HCT116 (cell line): ENCODE measurements around the gene GPR22. TPM values are rescaled to one million over a fixed set of nuclear protein-coding genes. Genes with fewer than 3 reads are reported as not detected.

ENCODE experiments used
- ATAC-seq: fragments of 200-7000 bp; cut with Tn5 transposase; 2 replicates; pipeline ENCODE4 v1.9.1; 2020; ENCODE audit warnings: mild to moderate bottlenecking, moderate library complexity
- BruUV-seq: library from RNA; stranded (reverse); fragments of 400-500 nt; replicated peaks from 2 replicates; lab custom pipeline; 2021; lab: Mats Ljungman, UMichigan
- CTCF ChIA-PET: fragments of 300-600 bp; sonication (Branson Sonifier 250); formaldehyde crosslinking; loops from one replicate; lab custom pipeline; 2021; ENCODE audit warnings: antibody characterized with exemption; lab: Charles Lee
- POLR2A ChIA-PET: fragments of 300-600, 350-600 bp; sonication (Branson Sonifier 250); formaldehyde crosslinking; loops from one replicate; lab custom pipeline; 2021; ENCODE audit warnings: antibody characterized with exemption; lab: Charles Lee
- RAD21 ChIA-PET, 2 experiments: fragments of 300-600 bp; sonication (Branson Sonifier 250); formaldehyde crosslinking; loops; one replicate each; lab custom pipeline; 2023; ENCODE audit warnings: low total read pairs in 2 of 2; ENCODE audit not compliant: uncharacterized antibody in 2 of 2, unreplicated experiment in 2 of 2, low non-redundant PET in 1 of 2; lab: Charles Lee
- DNase-seq: peaks from one replicate; pipeline ENCODE4 v3.0.0-alpha.2; 2010; ENCODE audit warnings: low read depth, low spot score
- H2AFZ ChIP-seq: fragments of 200-600 bp; shearing (Covaris generic), sonication (generic); 2 replicates; pipeline ENCODE4 v1.6.1; 2017; ENCODE audit warnings: low read depth, mixed run types, mixed read lengths, antibody characterized with exemption, low read length; ENCODE audit not compliant: poor library complexity, severe bottlenecking
- H3K27ac ChIP-seq: 2 replicates; pipeline ENCODE4 v1.5.1; 2012; ENCODE audit warnings: low read depth, low read length
- H3K27me3 ChIP-seq: fragments of 200-600 bp; sonication (generic); 2 replicates; pipeline ENCODE4 v1.6.1; 2016; ENCODE audit warnings: mixed run types, low read length, mixed read lengths; ENCODE audit not compliant: insufficient read depth
- H3K36me3 ChIP-seq, 2 experiments: fragments of 200-500 bp in 1 of 2; fragments of 200-600 bp in 1 of 2; sonication (Bioruptor generic) in 1 of 2; sonication (generic) in 1 of 2; 2 replicates each; pipeline versions ENCODE4 v1.5.1 to v1.6.1; 2014 to 2016; ENCODE audit warnings: low read length in 2 of 2, inconsistent platforms in 1 of 2, mixed read lengths in 1 of 2, mixed run types in 1 of 2; ENCODE audit not compliant: insufficient read depth in 2 of 2, control insufficient read depth in 1 of 2
- H3K4me1 ChIP-seq, 2 experiments: fragments of 200-600 bp in 1 of 2; sonication (generic) in 1 of 2; 2 replicates each; pipeline versions ENCODE4 v1.5.1 to v1.6.1; 2012 to 2017; ENCODE audit warnings: low read length in 2 of 2, inconsistent platforms in 1 of 2, mild to moderate bottlenecking in 1 of 2, mixed read lengths in 1 of 2, mixed run types in 1 of 2, moderate library complexity in 1 of 2; ENCODE audit not compliant: insufficient read depth in 2 of 2, control insufficient read depth in 1 of 2
- H3K4me2 ChIP-seq: fragments of 200-600 bp; sonication (generic); 2 replicates; pipeline ENCODE4 v1.6.1; 2017; ENCODE audit warnings: mixed run types, low read length, mixed read lengths
- H3K4me3 ChIP-seq, 2 experiments: fragments of 200-600 bp in 1 of 2; sonication (generic) in 1 of 2; replicated peaks in 1 of 2; 2 replicates each; pipeline ENCODE4 v1.5.1; 2011 to 2016; ENCODE audit warnings: low read length in 2 of 2, control low read depth in 1 of 2, low read depth in 1 of 2, mild to moderate bottlenecking in 1 of 2, mixed read lengths in 1 of 2, mixed run types in 1 of 2
- H3K79me2 ChIP-seq: fragments of 200-600 bp; sonication (generic); 2 replicates; pipeline ENCODE4 v1.6.1; 2017; ENCODE audit warnings: mild to moderate bottlenecking, mixed run types, low read length, moderate library complexity, mixed read lengths; ENCODE audit not compliant: insufficient read depth
- H3K9ac ChIP-seq: fragments of 200-600 bp; sonication (generic); 2 replicates; pipeline ENCODE4 v1.6.1; 2016; ENCODE audit warnings: low read length, mixed read lengths
- H3K9me2 ChIP-seq: fragments of 200-600 bp; sonication (generic), shearing (Covaris generic); 2 replicates; pipeline ENCODE4 v1.6.1; 2017; ENCODE audit warnings: mixed run types, mild to moderate bottlenecking, moderate library complexity; ENCODE audit not compliant: insufficient read depth
- H3K9me3 ChIP-seq, 2 experiments: fragments of 200-500 bp in 1 of 2; fragments of 200-600 bp in 1 of 2; sonication (Bioruptor generic) in 1 of 2; sonication (generic) in 1 of 2; 2 replicates each; pipeline ENCODE4 v1.6.1; 2014 to 2017; ENCODE audit warnings: low read length in 2 of 2, mixed read lengths in 2 of 2, inconsistent platforms in 1 of 2, low read depth in 1 of 2, mild to moderate bottlenecking in 1 of 2, mixed run types in 1 of 2, moderate library complexity in 1 of 2; ENCODE audit not compliant: control insufficient read depth in 1 of 2, insufficient read depth in 1 of 2
- H4K20me1 ChIP-seq: fragments of 200-600 bp; sonication (generic), shearing (Covaris generic); 2 replicates; pipeline ENCODE4 v1.6.1; 2017; ENCODE audit warnings: mixed run types, mild to moderate bottlenecking, moderate library complexity; ENCODE audit not compliant: insufficient read depth
- CTCF ChIP-seq, 3 experiments: fragments of 200-600 bp in 1 of 3; sonication (generic) in 1 of 3; IDR thresholded peaks in 2 of 3; conservative IDR thresholded peaks in 1 of 3; 2 replicates each; pipeline ENCODE4 v1.5.1; 2012 to 2017; ENCODE audit warnings: low read depth in 2 of 3, low read length in 2 of 3, antibody characterized with exemption in 1 of 3, borderline replicate concordance in 1 of 3, control low read depth in 1 of 3, mild to moderate bottlenecking in 1 of 3, mixed read lengths in 1 of 3, mixed run types in 1 of 3, moderate library complexity in 1 of 3; ENCODE audit not compliant: insufficient read depth in 1 of 3
- ELF1 ChIP-seq: IDR thresholded peaks from 2 replicates; pipeline ENCODE4 v1.6.1; 2012; ENCODE audit warnings: low read depth, borderline replicate concordance
- POLR2AphosphoS5 ChIP-seq: IDR thresholded peaks from 2 replicates; pipeline ENCODE4 v1.6.1; 2011; ENCODE audit warnings: mild to moderate bottlenecking, low read depth, low read length, moderate library complexity
- REST ChIP-seq: IDR thresholded peaks from 2 replicates; pipeline ENCODE4 v1.6.1; 2012; ENCODE audit warnings: low read depth
- SRF ChIP-seq: IDR thresholded peaks from 2 replicates; pipeline ENCODE4 v1.6.1; 2012; ENCODE audit warnings: low read depth
- intact Hi-C: fragments of 100-400 bp; cut with micrococcal nuclease; formaldehyde crosslinking; loops from 2 replicates; pipeline ENCODE4 v1.10.0; 2022
- total RNA-seq: library from RNA; stranded (reverse); gene quantifications from one replicate; pipeline ENCODE4 v1.2.1, GENCODE V29; 2021; ENCODE audit not compliant: unreplicated experiment

The GPR22 gene
- total RNA-seq, 1 experiment from 2014 or later: not detected

GRCh38 chr7:107486041-107486440 lies 16.2 kb downstream of the GPR22 start (continued):
- TF ChIP-seq REST (no peak), SRF (no peak)

- H3K9ac ChIP-seq: no peak overlapping the region
- no peak overlapping the region for H3K4me2 ChIP-seq
- ChIA-PET POLR2A (no interaction called here), CTCF (no interaction called here), RAD21 (no interaction called here)
- H3K79me2 ChIP-seq: peaks cover 8% of the 10 kb centered on the region
- no peak overlapping the region for H3K4me3 ChIP-seq
- DNase-seq (no peak), ATAC-seq (no peak)
- H3K27me3 ChIP-seq: no peaks in the 10 kb centered on the region
- no peaks in the 10 kb centered on the region for H3K36me3 ChIP-seq
- H2AFZ ChIP-seq: no peak overlapping the region
- no peaks in the 10 kb centered on the region for H3K9me3 ChIP-seq
- no peak for TF ChIP-seq ELF1
- TF ChIP-seq POLR2AphosphoS5: no peak
- TF ChIP-seq SRF: no peak
- TF ChIP-seq REST: no peak
- TF ChIP-seq CTCF (IDR thresholded peaks at IDR 0.05 in 2 of 3, conservative IDR thresholded peaks at IDR 0.05 in 1 of 3; ENCODE audit: borderline replicate concordance in 1 of 3, insufficient read depth in 1 of 3, low read depth in 2 of 3, low read length in 2 of 3): no peak
- no peaks in the 10 kb centered on the region for H4K20me1 ChIP-seq
- no peak overlapping the region for H3K27ac ChIP-seq
- intact Hi-C loops: no loop called here
- H3K9me2 ChIP-seq: no peaks in the 10 kb centered on the region
- no peaks in the 10 kb centered on the region for H3K4me1 ChIP-seq
- no TSS peak for BruUV-seq
Measured at GRCh38 chr7:107492875-107493274, 23.0 kb downstream of the GPR22 start.
